ENCODE data around the gene NUP54.

The NUP54 gene

GRCh38 chr4:76175336-76175735 lies 27.1 kb upstream of the NUP54 start:
- TF ChIP-seq POLR2AphosphoS5 (IDR thresholded peaks at IDR 0.05; ENCODE audit: low read depth, low read length) (no peak), FOXP2 (optimal IDR thresholded peaks at IDR 0.05; ENCODE audit: borderline replicate concordance, extremely low read depth, extremely low read length, insufficient read depth) (no peak), SIN3A (IDR thresholded peaks at IDR 0.05; ENCODE audit: borderline replicate concordance, insufficient read depth, low read length) (no peak), REST (IDR thresholded peaks at IDR 0.05; ENCODE audit: insufficient read depth in 1 of 2, low read depth in 2 of 2, low read length in 2 of 2) (no peak), TAF1 (IDR thresholded peaks at IDR 0.05; ENCODE audit: borderline replicate concordance, insufficient read depth, low read length) (no peak)

- TF ChIP-seq FOXP2 (optimal IDR thresholded peaks at IDR 0.05; ENCODE audit: borderline replicate concordance, extremely low read depth, extremely low read length, insufficient read depth) (no peak), REST (IDR thresholded peaks at IDR 0.05; ENCODE audit: insufficient read depth in 1 of 2, low read depth in 2 of 2, low read length in 2 of 2) (no peak), TAF1 (IDR thresholded peaks at IDR 0.05; ENCODE audit: borderline replicate concordance, insufficient read depth, low read length) (no peak), SIN3A (IDR thresholded peaks at IDR 0.05; ENCODE audit: borderline replicate concordance, insufficient read depth, low read length) (no peak), POLR2AphosphoS5 (IDR thresholded peaks at IDR 0.05; ENCODE audit: low read depth, low read length) (no peak)
Measured at GRCh38 chr4:76174216-76174615, 26.0 kb upstream of the NUP54 start.

DNA sequence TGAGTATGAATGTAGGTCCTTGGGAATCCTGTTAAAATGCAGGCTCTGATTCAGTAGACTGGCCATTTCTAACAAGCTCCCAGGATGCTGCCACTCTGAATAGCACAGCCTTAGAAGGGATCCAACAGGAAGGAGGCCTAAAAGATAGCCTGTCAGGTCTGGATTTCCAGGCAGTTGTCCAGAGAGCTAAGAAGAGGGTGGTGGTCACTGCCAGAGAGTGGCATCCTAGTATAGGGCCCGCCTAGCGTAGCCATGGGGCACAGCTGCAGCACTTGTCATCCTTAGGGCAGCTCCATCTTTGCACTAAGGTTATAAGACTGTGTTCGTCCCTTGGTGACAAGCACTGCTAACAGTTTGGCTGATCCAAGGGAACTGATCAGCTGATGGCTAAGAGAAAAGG lies 20.5 kb upstream of the NUP54 start:
- TF ChIP-seq FOXP2 (optimal IDR thresholded peaks at IDR 0.05; ENCODE audit: borderline replicate concordance, extremely low read depth, extremely low read length, insufficient read depth) (no peak), SIN3A (IDR thresholded peaks at IDR 0.05; ENCODE audit: borderline replicate concordance, insufficient read depth, low read length) (no peak), POLR2AphosphoS5 (IDR thresholded peaks at IDR 0.05; ENCODE audit: low read depth, low read length) (no peak), REST (IDR thresholded peaks at IDR 0.05; ENCODE audit: insufficient read depth in 1 of 2, low read depth in 2 of 2, low read length in 2 of 2) (no peak), TAF1 (IDR thresholded peaks at IDR 0.05; ENCODE audit: borderline replicate concordance, insufficient read depth, low read length) (no peak)

- TF ChIP-seq TAF1 (IDR thresholded peaks at IDR 0.05; ENCODE audit: borderline replicate concordance, insufficient read depth, low read length), result no peak
- no peak for TF ChIP-seq SIN3A (IDR thresholded peaks at IDR 0.05; ENCODE audit: borderline replicate concordance, insufficient read depth, low read length)
- no peak for TF ChIP-seq POLR2AphosphoS5 (IDR thresholded peaks at IDR 0.05; ENCODE audit: low read depth, low read length)
- no peak for TF ChIP-seq REST (IDR thresholded peaks at IDR 0.05; ENCODE audit: insufficient read depth in 1 of 2, low read depth in 2 of 2, low read length in 2 of 2)
Measured at GRCh38 chr4:76166480-76166879, 18.3 kb upstream of the NUP54 start.

DNA sequence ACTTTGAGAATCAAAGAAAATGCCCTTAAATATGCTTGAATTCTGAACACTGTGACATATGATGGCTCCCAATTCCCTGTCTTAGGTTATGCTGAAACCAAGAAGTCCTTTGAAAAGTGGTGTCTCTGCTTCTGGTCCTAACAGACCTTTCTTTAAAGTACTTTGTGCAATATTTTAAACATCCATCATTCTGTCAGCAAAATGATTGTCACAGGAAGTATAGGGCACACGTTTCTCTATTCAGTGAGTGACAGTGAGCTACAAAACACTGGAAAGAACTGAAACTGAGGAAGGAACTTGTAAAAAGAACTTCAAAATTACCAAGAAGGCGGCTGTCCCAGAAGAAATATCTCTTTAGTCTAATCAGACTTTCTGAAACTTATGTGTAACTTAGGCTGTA lies 12.2 kb upstream of the NUP54 start:
- TF ChIP-seq REST (IDR thresholded peaks at IDR 0.05; ENCODE audit: insufficient read depth in 1 of 2, low read depth in 2 of 2, low read length in 2 of 2) (no peak), TAF1 (IDR thresholded peaks at IDR 0.05; ENCODE audit: borderline replicate concordance, insufficient read depth, low read length) (no peak), FOXP2 (optimal IDR thresholded peaks at IDR 0.05; ENCODE audit: borderline replicate concordance, extremely low read depth, extremely low read length, insufficient read depth) (no peak), SIN3A (IDR thresholded peaks at IDR 0.05; ENCODE audit: borderline replicate concordance, insufficient read depth, low read length) (no peak), POLR2AphosphoS5 (IDR thresholded peaks at IDR 0.05; ENCODE audit: low read depth, low read length) (no peak)
